SJCRH30 (cell line): ENCODE measurements around the gene CDK6. TPM values are rescaled to one million over a fixed set of nuclear protein-coding genes. Genes with fewer than 3 reads are reported as not detected.

Experiments
- DNase-seq, 2 experiments: peaks; one replicate each; pipeline ENCODE4 v3.0.0-alpha.2; 2015 to 2020
- H3K27ac ChIP-seq: fragments of 250-450 bp; sonication (Bioruptor Pico); 2 replicates; pipeline ENCODE4 v1.5.1; 2020; ENCODE audit warnings: mild to moderate bottlenecking, moderate library complexity
- H3K27me3 ChIP-seq: fragments of 250-450 bp; sonication (Bioruptor Pico); 2 replicates; pipeline ENCODE4 v1.5.1; 2020; ENCODE audit warnings: mild to moderate bottlenecking, moderate library complexity
- H3K36me3 ChIP-seq: fragments of 250-450 bp; sonication (Bioruptor Pico); 2 replicates; pipeline ENCODE4 v1.5.1; 2020; ENCODE audit warnings: mild to moderate bottlenecking, moderate library complexity
- H3K4me1 ChIP-seq: fragments of 250-450 bp; sonication (Bioruptor Pico); 2 replicates; pipeline ENCODE4 v1.5.1; 2020; ENCODE audit warnings: mild to moderate bottlenecking, moderate library complexity
- H3K4me3 ChIP-seq: fragments of 250-450 bp; sonication (Bioruptor Pico); 2 replicates; pipeline ENCODE4 v1.5.1; 2020; ENCODE audit warnings: mild to moderate bottlenecking, moderate library complexity
- H3K9me3 ChIP-seq: fragments of 250-450 bp; sonication (Bioruptor Pico); replicated peaks from 2 replicates; pipeline ENCODE4 v1.5.1; 2020; ENCODE audit warnings: mild to moderate bottlenecking, moderate library complexity
- total RNA-seq: library from RNA; depleted of rRNA; stranded (reverse); fragments of >200 nt; shearing (Covaris generic); gene quantifications from 2 replicates; pipeline ENCODE4 v1.2.3, GENCODE V29; 2014

Gene CDK6
- total RNA-seq, 1 experiment from 2014 or later, result 194 TPM

- no peak overlapping the region for H3K27ac ChIP-seq
- no peaks in the 10 kb centered on the region for H3K27me3 ChIP-seq
- peaks cover 38% of the 10 kb centered on the region for H3K36me3 ChIP-seq
- H3K4me3 ChIP-seq, result no peak overlapping the region
- no peaks in the 10 kb centered on the region; the same call in 1 of the 2 replicates for H3K4me1 ChIP-seq
- H3K9me3 ChIP-seq, result no peaks in the 10 kb centered on the region
- DNase-seq, result no peak
Measured at GRCh38 chr7:92802406-92802805, 34.0 kb downstream of the CDK6 start.

- no peak for DNase-seq
- no peak overlapping the region for H3K27ac ChIP-seq
Measured at GRCh38 chr7:92799446-92800211, 36.7 kb downstream of the CDK6 start.

GRCh38 chr7:92798517-92799249 is 37.7 kb downstream of the CDK6 start:
- Histone ChIP-seq H3K9me3 (no peaks in the 10 kb centered on the region), H3K27me3 (no peaks in the 10 kb centered on the region), H3K36me3 (peaks cover 27% of the 10 kb centered on the region), H3K27ac (no peak overlapping the region), H3K4me1 (peaks cover 2% of the 10 kb centered on the region), H3K4me3 (no peak overlapping the region)
- DNase-seq, result no peak

More at GRCh38 chr7:92799446-92800211, 36.7 kb downstream of the CDK6 start:
- Histone ChIP-seq H3K4me3 (no peak overlapping the region), H3K4me1 (peaks cover 2% of the 10 kb centered on the region), H3K9me3 (no peaks in the 10 kb centered on the region), H3K36me3 (peaks cover 33% of the 10 kb centered on the region), H3K27me3 (no peaks in the 10 kb centered on the region)

DNA sequence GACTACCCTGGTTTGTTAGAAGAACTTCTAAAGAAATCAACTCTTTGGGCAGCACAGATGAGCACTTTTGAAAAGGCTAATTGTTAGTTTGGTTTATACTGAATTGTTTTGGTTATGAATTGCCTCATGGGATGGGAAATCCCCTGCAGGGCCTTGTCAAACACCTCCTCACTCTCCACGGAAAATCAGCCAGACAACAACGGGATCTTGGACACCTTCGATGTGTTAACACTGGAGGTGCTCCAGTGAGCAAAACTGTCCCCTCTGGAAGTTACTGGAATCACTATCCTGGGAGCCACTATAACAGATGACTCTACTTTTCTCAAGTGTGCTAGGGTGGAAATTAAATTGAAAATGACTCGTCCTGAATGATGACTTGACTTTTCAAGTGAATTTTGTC is 38.7 kb downstream of the CDK6 start:
- no peaks in the 10 kb centered on the region for H3K27me3 ChIP-seq
- H3K27ac ChIP-seq, result no peak overlapping the region
- peaks cover 2% of the 10 kb centered on the region for H3K4me1 ChIP-seq
- no peak overlapping the region for H3K4me3 ChIP-seq
- H3K9me3 ChIP-seq, result no peaks in the 10 kb centered on the region
- H3K36me3 ChIP-seq, result peaks cover 25% of the 10 kb centered on the region; the same call in 1 of the 2 replicates
- DNase-seq, result no peak

DNA sequence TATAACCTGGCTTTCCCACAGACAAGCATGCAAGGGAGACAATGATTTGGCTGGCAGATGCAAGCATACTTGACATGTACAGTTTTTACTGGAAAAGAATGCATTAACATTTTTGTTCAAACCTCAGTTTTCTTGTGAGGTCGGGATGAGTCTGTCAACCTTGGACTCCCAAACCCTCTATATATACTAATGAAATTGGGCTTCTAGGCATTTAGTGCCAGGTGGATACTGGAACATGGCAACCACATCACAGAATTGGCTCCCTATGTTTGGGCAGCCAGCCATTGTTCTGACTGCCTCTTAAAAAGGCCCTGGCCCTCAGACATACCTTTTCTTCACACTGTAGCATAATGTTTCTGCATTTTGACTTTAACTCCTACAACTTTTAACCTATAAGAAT is 39.1 kb downstream of the CDK6 start:
- peaks cover 2% of the 10 kb centered on the region for H3K4me1 ChIP-seq
- no peak overlapping the region for H3K27ac ChIP-seq
- H3K27me3 ChIP-seq, result no peaks in the 10 kb centered on the region
- H3K4me3 ChIP-seq, result no peak overlapping the region
- H3K36me3 ChIP-seq, result peaks cover 27% of the 10 kb centered on the region; the same call in 1 of the 2 replicates
- no peaks in the 10 kb centered on the region for H3K9me3 ChIP-seq
- no peak for DNase-seq

GRCh38 chr7:92794831-92795230 is 41.5 kb downstream of the CDK6 start:
- no peak for DNase-seq
- no peak overlapping the region for H3K27ac ChIP-seq
- peaks cover 2% of the 10 kb centered on the region for H3K4me1 ChIP-seq
- H3K4me3 ChIP-seq, result no peak overlapping the region
- peaks cover 24% of the 10 kb centered on the region for H3K36me3 ChIP-seq
- H3K9me3 ChIP-seq, result no peaks in the 10 kb centered on the region
- no peaks in the 10 kb centered on the region for H3K27me3 ChIP-seq

DNA sequence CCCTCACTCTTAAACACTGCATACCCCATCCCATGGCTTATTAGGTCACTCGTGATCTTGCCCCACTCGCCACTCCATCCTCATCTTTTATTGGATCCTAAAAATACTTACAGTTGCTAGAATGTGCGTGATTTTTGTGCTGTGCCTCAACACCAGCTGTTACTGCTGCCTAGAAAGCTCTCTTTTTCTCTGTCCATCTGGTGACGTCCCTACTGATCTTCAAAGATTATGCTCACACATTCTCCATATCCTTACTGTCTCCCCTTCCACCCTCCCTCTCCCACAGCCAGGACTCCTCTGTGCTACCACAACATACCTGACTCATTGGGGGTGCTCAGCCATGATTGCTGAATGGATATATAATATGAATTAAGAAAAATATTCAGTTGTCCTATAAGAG is 42.0 kb downstream of the CDK6 start:
- H3K9me3 ChIP-seq, result no peaks in the 10 kb centered on the region
- no peak overlapping the region for H3K4me3 ChIP-seq
- peaks cover 2% of the 10 kb centered on the region for H3K4me1 ChIP-seq
- H3K27me3 ChIP-seq, result no peaks in the 10 kb centered on the region
- H3K27ac ChIP-seq, result no peak overlapping the region
- DNase-seq, result no peak
- peaks cover 24% of the 10 kb centered on the region for H3K36me3 ChIP-seq

- H3K27ac ChIP-seq, result no peak overlapping the region
- DNase-seq, result no peak
Measured at GRCh38 chr7:92793656-92794205, 42.6 kb downstream of the CDK6 start.

DNA sequence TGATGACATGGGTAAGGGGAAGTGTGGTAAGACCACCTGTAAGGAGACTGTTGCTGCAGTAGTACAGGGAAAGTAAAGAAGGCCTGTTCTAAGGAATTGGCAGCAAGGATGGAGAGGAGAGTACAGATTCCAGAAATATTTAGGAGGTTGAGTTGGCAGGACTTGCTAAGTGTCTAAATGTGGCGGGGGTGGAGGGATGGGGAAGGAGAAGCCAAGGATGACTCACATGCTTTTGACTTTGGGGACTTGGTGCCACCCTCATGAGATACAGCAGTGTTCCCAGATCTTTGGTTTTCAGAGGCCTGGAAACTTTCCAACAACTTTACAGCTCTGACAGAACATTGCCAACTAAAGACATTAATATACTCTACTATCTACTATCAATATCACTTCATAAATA is 45.4 kb downstream of the CDK6 start:
- no peak for DNase-seq
- Histone ChIP-seq H3K27me3 (no peaks in the 10 kb centered on the region), H3K4me3 (no peak overlapping the region), H3K9me3 (no peaks in the 10 kb centered on the region), H3K4me1 (no peaks in the 10 kb centered on the region), H3K36me3 (peaks cover 34% of the 10 kb centered on the region), H3K27ac (no peak overlapping the region)

More at GRCh38 chr7:92793656-92794205, 42.6 kb downstream of the CDK6 start:
- Histone ChIP-seq H3K27me3 (no peaks in the 10 kb centered on the region), H3K9me3 (no peaks in the 10 kb centered on the region), H3K4me1 (peaks cover 2% of the 10 kb centered on the region), H3K36me3 (peaks cover 28% of the 10 kb centered on the region), H3K4me3 (no peak overlapping the region)

GRCh38 chr7:92788559-92789183 is 47.7 kb downstream of the CDK6 start:
- H3K9me3 ChIP-seq, result no peaks in the 10 kb centered on the region
- H3K27me3 ChIP-seq, result no peaks in the 10 kb centered on the region
- no peak overlapping the region for H3K27ac ChIP-seq
- H3K36me3 ChIP-seq, result peaks cover 37% of the 10 kb centered on the region
- no peaks in the 10 kb centered on the region for H3K4me1 ChIP-seq
- DNase-seq, result no peak
- H3K4me3 ChIP-seq, result no peak overlapping the region

GRCh38 chr7:92785923-92786322 is 50.5 kb downstream of the CDK6 start:
- no peak overlapping the region for H3K4me3 ChIP-seq
- H3K36me3 ChIP-seq, result peaks cover 29% of the 10 kb centered on the region
- DNase-seq, result no peak
- H3K27ac ChIP-seq, result no peak overlapping the region
- no peaks in the 10 kb centered on the region for H3K9me3 ChIP-seq
- peaks cover 12% of the 10 kb centered on the region for H3K4me1 ChIP-seq
- H3K27me3 ChIP-seq, result no peaks in the 10 kb centered on the region

DNA sequence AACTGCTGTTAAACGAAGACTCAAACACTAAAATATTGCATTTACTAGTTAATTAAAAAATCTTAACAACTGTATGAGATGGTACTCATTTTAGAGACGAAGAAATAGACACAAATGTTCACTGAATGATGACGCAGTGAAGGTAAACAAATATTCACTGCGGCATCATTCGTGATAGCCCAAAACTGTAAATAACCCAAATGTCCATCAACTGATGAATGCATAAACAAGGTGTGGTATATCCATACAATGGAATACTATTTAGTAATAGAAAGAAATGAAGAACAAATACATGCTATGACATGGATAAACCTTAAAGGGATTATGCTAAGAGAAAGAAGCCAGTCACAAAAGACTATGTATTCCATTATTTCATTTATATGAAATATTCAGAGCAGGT is 51.4 kb downstream of the CDK6 start:
- no peak for DNase-seq
- Histone ChIP-seq H3K4me3 (no peak overlapping the region), H3K4me1 (peaks cover 14% of the 10 kb centered on the region), H3K9me3 (no peaks in the 10 kb centered on the region), H3K27ac (no peak overlapping the region), H3K36me3 (peaks cover 25% of the 10 kb centered on the region), H3K27me3 (no peaks in the 10 kb centered on the region)

DNA sequence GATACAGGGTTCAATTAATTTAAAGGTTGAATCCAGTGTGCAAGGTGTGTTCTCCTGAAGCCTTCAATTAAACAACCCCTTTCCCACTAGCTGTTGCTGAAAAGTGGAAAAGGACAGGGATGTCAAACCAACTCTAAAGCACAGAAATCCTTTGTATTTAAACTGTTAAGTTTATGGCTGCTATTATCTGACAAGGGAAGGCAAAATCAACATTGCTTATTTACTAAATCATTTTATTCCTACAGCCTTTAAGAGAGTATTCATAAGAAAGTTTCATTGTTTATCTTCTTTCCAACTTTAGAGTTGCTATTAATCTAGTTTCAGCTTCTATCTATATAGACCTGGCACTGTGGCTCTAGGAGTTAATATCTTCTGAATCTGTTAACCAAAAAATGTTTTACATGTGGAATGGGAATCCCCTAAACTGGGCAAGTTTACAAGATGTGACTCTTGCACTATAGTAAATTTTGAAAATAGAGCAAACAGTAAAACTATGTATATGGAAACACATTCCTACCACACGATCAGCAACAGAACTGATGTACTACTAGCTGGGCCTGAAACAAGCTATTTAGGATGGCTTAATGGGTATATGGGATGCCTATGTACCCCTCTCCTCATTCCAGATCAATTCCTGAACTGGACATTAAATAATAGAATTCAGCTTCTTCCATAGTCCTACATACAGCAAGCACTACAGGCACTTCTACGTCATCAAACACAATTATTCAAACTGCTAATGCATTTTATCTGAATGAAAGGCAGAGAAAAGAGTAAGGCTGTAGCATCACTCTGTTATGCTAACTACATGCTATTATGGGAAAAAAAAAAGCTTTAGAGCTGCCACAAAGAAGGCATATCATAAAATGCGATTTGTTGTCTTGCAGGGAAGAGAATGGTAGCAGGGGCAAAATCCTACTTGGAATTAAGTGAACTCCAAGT is 52.8 kb downstream of the CDK6 start:
- Histone ChIP-seq H3K4me1 (peaks cover 14% of the 10 kb centered on the region), H3K27ac (no peak overlapping the region)

DNA sequence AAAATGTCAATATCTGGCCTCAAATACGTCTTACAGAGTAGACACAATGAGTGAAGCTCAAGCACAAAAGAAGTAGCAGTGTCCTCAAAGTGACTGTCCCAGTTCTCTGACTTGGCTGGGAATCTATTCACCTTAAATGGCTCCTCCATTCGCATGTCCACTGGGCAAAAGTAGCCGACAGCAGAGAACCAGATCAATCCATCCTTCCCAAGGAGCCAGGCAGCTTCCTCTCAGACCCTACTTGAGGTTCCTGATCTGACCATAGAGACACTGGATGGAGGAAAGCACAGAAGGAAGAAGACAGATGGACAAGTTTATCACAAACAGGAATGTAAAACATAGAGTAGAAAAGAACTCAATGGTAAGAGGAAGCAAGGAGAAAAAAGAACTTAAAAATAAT is 53.5 kb downstream of the CDK6 start:
- Histone ChIP-seq H3K27me3 (no peaks in the 10 kb centered on the region), H3K4me3 (no peak overlapping the region), H3K36me3 (peaks cover 16% of the 10 kb centered on the region), H3K9me3 (no peaks in the 10 kb centered on the region), H3K27ac (no peak overlapping the region), H3K4me1 (peaks cover 14% of the 10 kb centered on the region)
- no peak for DNase-seq

More for the DNA sequence above, 52.8 kb downstream of the CDK6 start:
- no peak overlapping the region for H3K4me3 ChIP-seq
- no peaks in the 10 kb centered on the region for H3K9me3 ChIP-seq
- H3K27me3 ChIP-seq, result no peaks in the 10 kb centered on the region
- H3K36me3 ChIP-seq, result peaks cover 20% of the 10 kb centered on the region
- no peak for DNase-seq
